K562 (cell line): ENCODE data around the gene NAA40. TPM values are rescaled to one million over a fixed set of nuclear protein-coding genes. Genes with fewer than 3 reads are reported as not detected.

Experiments used
- ATAC-seq: fragments of 200-7000 bp; cut with Tn5 transposase; 3 replicates; pipeline ENCODE4 v1.9.1; 2020; ENCODE audit warnings: moderate library complexity
- BruUV-seq: library from RNA; stranded (reverse); fragments of 400-500 nt; replicated peaks from 2 replicates; lab custom pipeline; 2021; lab: Mats Ljungman, UMichigan
- CTCF ChIA-PET: fragments of 300-600 bp; formaldehyde crosslinking; extraction: SDS; loops from one replicate; lab custom pipeline; 2021; ENCODE audit warnings: low intra/inter-chr PET ratio; lab: Yijun Ruan, JAX
- POLR2A ChIA-PET: fragments of 300-600, 350-650 bp; sonication (Branson Sonifier 250); formaldehyde crosslinking; extraction: SDS; loops from one replicate; lab custom pipeline; 2021; ENCODE audit warnings: antibody characterized with exemption, inconsistent platforms; lab: Yijun Ruan, JAX
- DNase-seq, 4 experiments: peaks; one replicate each; pipeline versions ENCODE4 v3.0.0 to v3.0.0-alpha.2; 2011 to 2018; ENCODE audit warnings: low spot score in 3 of 4, mixed read lengths in 3 of 4; ENCODE audit errors: extremely low read depth in 1 of 4
- FAIRE-seq: peaks from 2 replicates; lab custom pipeline; 2011; peaks lifted over from hg19 to GRCh38; lab: Jason Lieb, UNC
- H2AFZ ChIP-seq: 2 replicates; pipeline ENCODE4 v1.6.0; 2011; ENCODE audit warnings: low read depth, low read length, control low read depth, inconsistent platforms
- H3K27ac ChIP-seq: fragments of 200-600 bp; 3 replicates; pipeline ENCODE4 v1.8.0; 2011; ENCODE audit warnings: low read depth, mild to moderate bottlenecking, control low read depth, inconsistent platforms, low read length, moderate library complexity, mixed read lengths; ENCODE audit errors: extremely low read depth
- H3K27me3 ChIP-seq, 2 experiments: fragments of 300-600 bp in 1 of 2; 2 replicates in 1 of 2; 3 replicates in 1 of 2; pipeline versions ENCODE4 v1.6.0 to v1.8.0; 2011; ENCODE audit warnings: inconsistent platforms in 2 of 2, low read length in 2 of 2, mild to moderate bottlenecking in 1 of 2, mixed read lengths in 1 of 2, moderate library complexity in 1 of 2; ENCODE audit not compliant: control insufficient read depth in 2 of 2, insufficient read depth in 2 of 2
- H3K36me3 ChIP-seq: fragments of 300-600 bp; 3 replicates; pipeline ENCODE4 v1.8.0; 2011; ENCODE audit warnings: mild to moderate bottlenecking, low read length, inconsistent platforms; ENCODE audit not compliant: control insufficient read depth, insufficient read depth
- H3K4me1 ChIP-seq, 2 experiments: fragments of 200-600 bp in 1 of 2; replicated peaks in 1 of 2; 2 replicates in 1 of 2; 3 replicates in 1 of 2; pipeline versions ENCODE4 v1.5.1 to v1.8.0; 2011; ENCODE audit warnings: inconsistent platforms in 2 of 2, low read length in 2 of 2, mild to moderate bottlenecking in 1 of 2, mixed read lengths in 1 of 2, moderate library complexity in 1 of 2; ENCODE audit not compliant: control insufficient read depth in 2 of 2, insufficient read depth in 2 of 2
- H3K4me2 ChIP-seq: 2 replicates; pipeline ENCODE4 v1.6.1; 2011; ENCODE audit warnings: low read length, control low read depth, inconsistent platforms, mixed read lengths; ENCODE audit not compliant: insufficient read depth
- H3K4me3 ChIP-seq: fragments of 200-600 bp; sonication (generic), shearing (Covaris generic); 2 replicates; pipeline ENCODE4 v1.5.1; 2016; ENCODE audit warnings: control low read depth, inconsistent platforms
- H3K79me2 ChIP-seq: fragments of 200-600 bp; 3 replicates; pipeline ENCODE4 v1.8.0; 2011; ENCODE audit warnings: low read length, inconsistent platforms; ENCODE audit not compliant: control insufficient read depth, insufficient read depth
- H3K9ac ChIP-seq, 2 experiments: 2 replicates each; pipeline versions ENCODE4 v1.6.0 to v1.6.1; 2011; ENCODE audit warnings: low read depth in 2 of 2, low read length in 2 of 2, control low read depth in 1 of 2, inconsistent platforms in 1 of 2, mild to moderate bottlenecking in 1 of 2, mixed read lengths in 1 of 2; ENCODE audit not compliant: insufficient read depth in 1 of 2
- H3K9me1 ChIP-seq: one replicate; pipeline ENCODE4 v1.6.0; 2011; ENCODE audit warnings: inconsistent platforms, mild to moderate bottlenecking, low read length, moderate library complexity; ENCODE audit not compliant: control insufficient read depth, insufficient read depth
- H3K9me3 ChIP-seq: replicated peaks from 2 replicates; pipeline ENCODE4 v1.5.1; 2011; ENCODE audit warnings: low read depth, low read length, inconsistent platforms; ENCODE audit not compliant: control insufficient read depth, insufficient read depth
- H4K20me1 ChIP-seq: replicated peaks from 2 replicates; pipeline ENCODE4 v1.6.1; 2011; ENCODE audit warnings: low read length, inconsistent platforms, mixed read lengths; ENCODE audit not compliant: control insufficient read depth, insufficient read depth
- ARID2 ChIP-seq: fragments of 450-650 bp; IDR thresholded peaks from 2 replicates; pipeline ENCODE4 v1.6.1; 2017; ENCODE audit warnings: antibody characterized with exemption, mild to moderate bottlenecking
- BHLHE40 ChIP-seq: IDR thresholded peaks from 2 replicates; pipeline ENCODE4 v1.6.1; 2011; ENCODE audit warnings: low read length, improper control_type of control experiment
- CREB3L1 ChIP-seq: fragments of 450-650 bp; IDR thresholded peaks from 2 replicates; pipeline ENCODE4 v1.6.1; 2014; ENCODE audit warnings: low read depth, mild to moderate bottlenecking, moderate library complexity, borderline replicate concordance
- DIDO1 ChIP-seq: fragments of 450-650 bp; IDR thresholded peaks from 2 replicates; pipeline ENCODE4 v1.6.1; 2016; ENCODE audit warnings: low read depth, missing biosample characterization, missing genetic modification characterization
- GABPA ChIP-seq: fragments of 200-800 bp; sonication (Bioruptor generic); conservative IDR thresholded peaks from 2 replicates; pipeline ENCODE4 v1.6.1; 2016; ENCODE audit warnings: low read depth, missing genetic modification characterization, missing compliant biosample characterization
- MCM5 ChIP-seq: fragments of 450-650 bp; IDR thresholded peaks from 2 replicates; pipeline ENCODE4 v1.6.1; 2016; ENCODE audit warnings: low read depth
- MTA3 ChIP-seq: fragments of 450-650 bp; formaldehyde crosslinking; IDR thresholded peaks from 2 replicates; pipeline ENCODE4 v1.6.1; 2017; ENCODE audit warnings: mild to moderate bottlenecking, borderline replicate concordance
- PML ChIP-seq: IDR thresholded peaks from 2 replicates; pipeline ENCODE4 v1.6.1; 2012; ENCODE audit warnings: low read length, inconsistent platforms
- PYGO2 ChIP-seq: fragments of 450-650 bp; IDR thresholded peaks from 2 replicates; pipeline ENCODE4 v1.6.1; 2016; ENCODE audit warnings: mild to moderate bottlenecking, missing genetic modification characterization, moderate library complexity, missing compliant biosample characterization
- SMARCE1 ChIP-seq: fragments of 450-650 bp; IDR thresholded peaks from 2 replicates; pipeline ENCODE4 v1.7.1; 2016; ENCODE audit warnings: mild to moderate bottlenecking
- TBL1XR1 ChIP-seq, 2 experiments: IDR thresholded peaks; 2 replicates each; pipeline ENCODE4 v1.6.1; 2012; ENCODE audit warnings: improper control_type of control experiment in 2 of 2, low read length in 2 of 2, mild to moderate bottlenecking in 1 of 2
- USF2 ChIP-seq: sonication (generic); formaldehyde crosslinking; IDR thresholded peaks from 2 replicates; pipeline ENCODE4 v1.5.0; 2020; ENCODE audit warnings: missing genetic modification reagents
- ZBTB11 ChIP-seq, 3 experiments: fragments of 200-800 bp in 1 of 3; fragments of 250-450 bp in 1 of 3; fragments of 450-650 bp in 1 of 3; sonication (Bioruptor Pico) in 1 of 3; sonication (Bioruptor generic) in 1 of 3; formaldehyde crosslinking in 1 of 3; IDR thresholded peaks; 2 replicates each; pipeline versions ENCODE4 v1.6.1 to v1.8.0; 2016 to 2022; ENCODE audit warnings: mild to moderate bottlenecking in 2 of 3, missing genetic modification characterization in 2 of 3, missing compliant biosample characterization in 1 of 3, moderate library complexity in 1 of 3
- WGBS: fragments of 100-300 bp; shearing (Covaris generic); methylation state at CpG from one replicate; pipeline ENCODE4 v1.1.6; 2016; ENCODE audit warnings: low coverage, mixed read lengths; ENCODE audit not compliant: insufficient coverage; ENCODE audit errors: missing lambda C conversion rate; 5-methylcytosine and 5-hydroxymethylcytosine counted together
- in situ Hi-C: fragments of 300-500 bp; cut with MboI; formaldehyde crosslinking; loops from 4 replicates; pipeline ENCODE4 v1.15.0; 2018; ENCODE audit warnings: inconsistent platforms, mixed read lengths
- intact Hi-C: fragments of 100-400 bp; cut with micrococcal nuclease; formaldehyde crosslinking; loops from 2 replicates; pipeline ENCODE4 v1.14.2; 2022
- polyA plus RNA-seq, 8 experiments: library from polyadenylated mRNA; depleted of rRNA in 4 of 8; stranded (reverse) in 5 of 8; unstranded in 3 of 8; fragments of >200 nt; fragmentation: Nextera tagmentation in 2 of 8; fragmentation: Illumina TruSeq in 1 of 8; extraction: Ambion mirVana in 2 of 8; extraction: Trizol in 1 of 8; gene quantifications; 2 replicates each; pipeline versions ENCODE4 v1.2.1 to v1.2.3, GENCODE V29; 2011 to 2014; ENCODE audit warnings: inconsistent platforms in 1 of 8, missing spikeins in 1 of 8
- total RNA-seq, 7 experiments: library from RNA; depleted of rRNA in 6 of 7; stranded (reverse); fragments of >200 nt in 6 of 7; fragmentation: Illumina TruSeq in 2 of 7; extraction: Trizol in 2 of 7; gene quantifications; 2 replicates each; pipeline versions ENCODE4 v1.2.1 to v1.2.3, GENCODE V29; 2011 to 2021; ENCODE audit warnings: low replicate concordance in 1 of 7

NAA40 gene
- total and polyA plus RNA-seq, 9 of the 15 experiments (the other 6 are each of a cell fraction or from before 2014, with no cell fraction given), result 6.2 to 39.0 (median 23.1) TPM

GRCh38 chr11:63937713-63938478 lies 906 bp upstream of the NAA40 start:
- no TSS peak for BruUV-seq
- Histone ChIP-seq H3K4me1 (peaks cover 34% of the 10 kb centered on the region in 2 experiments), H3K9me3 (no peaks in the 10 kb centered on the region), H3K27ac (peak overlapping the region; percentile 72), H3K79me2 (peaks cover 41% of the 10 kb centered on the region), H3K4me2 (peak overlapping the region; percentile 88), H3K4me3 (peak overlapping the region; percentile 72), H4K20me1 (no peaks in the 10 kb centered on the region), H3K27me3 (no peaks in the 10 kb centered on the region), H3K9ac (peak overlapping the region; percentile 70 to 93), H3K9me1 (no peaks in the 10 kb centered on the region), H2AFZ (peak overlapping the region; percentile 97), H3K36me3 (peaks cover 25% of the 10 kb centered on the region)
- peak; percentile 59 to 73 (median 66) for DNase-seq
- 25% methylated on average over 30 of the region's 30 CpGs for WGBS
- POLR2A ChIA-PET, result interaction anchor here (0.6 kb wide), 1 partner anchor 334 kb away, joined by 5 read pairs; no protein-coding TSS in a partner anchor
- peak; percentile 42 for ATAC-seq
- no peak for FAIRE-seq
- in situ Hi-C loops, result no loop called here
- CTCF ChIA-PET, result interaction anchor here (0.6 kb wide), 1 partner anchor 99 kb away, joined by 4 read pairs; no protein-coding TSS in a partner anchor
- intact Hi-C loops, result no loop called here
- TF ChIP-seq MTA3 (0 out of 2 replicates have a peak, but pooled peaks have one; percentile 34), ARID2 (no peak), GABPA (tag) (peak; percentile 48; the same call in 1 of the 2 replicates), DIDO1 (tag) (peak; percentile 41; the same call in 1 of the 2 replicates), ZBTB11 (CRISPR knock-in tag; IDR thresholded peaks at IDR 0.05) (peak in 1 of 3 experiments; percentile 54; a peak in 1 of 6 replicates), TBL1XR1 (IDR thresholded peaks at IDR 0.05; ENCODE audit: low read length in 2 of 2) (no peak), SMARCE1 (peak; percentile 37; the same call in 1 of the 2 replicates), MCM5 (no peak), PYGO2 (tag) (0 out of 2 replicates have a peak, but pooled peaks have one; percentile 19), CREB3L1 (0 out of 2 replicates have a peak, but pooled peaks have one; percentile 21), USF2 (CRISPR knock-in tag) (peak; percentile 75), PML (peak; percentile 42; the same call in 1 of the 2 replicates), BHLHE40 (peak; percentile 87)
